ENCODE measurements around the gene BHLHE41.

The BHLHE41 gene

DNA sequence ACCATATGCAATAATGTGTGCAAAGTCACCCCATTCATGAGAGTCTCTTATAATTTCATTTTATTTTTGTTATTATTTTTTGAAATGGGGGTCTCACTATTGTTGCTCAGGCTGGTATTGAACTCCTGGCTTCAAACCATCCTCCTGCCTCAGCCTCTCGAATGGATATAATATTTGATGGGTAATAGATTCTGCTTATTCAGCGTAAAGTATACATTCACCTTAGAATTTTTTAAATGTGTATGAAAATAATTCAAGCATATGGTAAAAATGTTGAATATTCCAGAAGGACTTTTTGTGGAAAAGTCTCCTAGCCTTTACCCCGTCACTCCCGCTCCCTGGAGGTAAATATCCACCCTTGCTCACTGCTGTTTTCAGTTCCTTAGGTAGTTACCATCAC, 47.2 kb upstream of the BHLHE41 start:
- no peak overlapping the region for H3K9ac ChIP-seq (ENCODE audit: low read depth, low read length)
- ATAC-seq (ENCODE audit: insufficient read depth, low read depth) = no peak
- no peak overlapping the region for H2AFZ ChIP-seq (ENCODE audit: low read depth, low read length)
- no peak overlapping the region for H3K27ac ChIP-seq (ENCODE audit: low read length)
- no peaks in the 10 kb centered on the region for H3K36me3 ChIP-seq (ENCODE audit: insufficient read depth, low read length)
- no peak overlapping the region for H3K4me2 ChIP-seq (ENCODE audit: insufficient read depth, low read length)
- peaks cover 19% of the 10 kb centered on the region for H3K27me3 ChIP-seq (ENCODE audit: insufficient read depth, low read length, poor library complexity)
- H3K4me3 ChIP-seq (ENCODE audit: low read depth in 1 of 2, low read length in 2 of 2) = no peak overlapping the region
- no peaks in the 10 kb centered on the region for H3K79me2 ChIP-seq (ENCODE audit: insufficient read depth, low read length)
- H3K4me1 ChIP-seq (ENCODE audit: insufficient read depth, low read length) = no peaks in the 10 kb centered on the region
- TF ChIP-seq EZH2 (IDR thresholded peaks at IDR 0.05; ENCODE audit: borderline replicate concordance, low read depth, low read length, severe bottlenecking) (no peak), CTCF (IDR thresholded peaks at IDR 0.05; ENCODE audit: borderline replicate concordance, extremely low read depth, low read length, poor library complexity, severe bottlenecking) (no peak)
- H3K9me3 ChIP-seq (ENCODE audit: insufficient read depth, low read length, severe bottlenecking) = no peaks in the 10 kb centered on the region
- H4K20me1 ChIP-seq (ENCODE audit: insufficient read depth, low read length) = no peaks in the 10 kb centered on the region
- DNase-seq = no peak

- DNase-seq = no peak
These were observed 39.3 kb upstream of the BHLHE41 start for GRCh38 chr12:26164118-26164517.

GRCh38 chr12:26162905-26163304, 38.1 kb upstream of the BHLHE41 start:
- no peak for TF ChIP-seq CTCF (IDR thresholded peaks at IDR 0.05; ENCODE audit: borderline replicate concordance, extremely low read depth, low read length, poor library complexity, severe bottlenecking)
- TF ChIP-seq EZH2 (IDR thresholded peaks at IDR 0.05; ENCODE audit: borderline replicate concordance, low read depth, low read length, severe bottlenecking) = no peak
- DNase-seq (no peak), ATAC-seq (ENCODE audit: insufficient read depth, low read depth) (no peak)
- no peaks in the 10 kb centered on the region for H3K36me3 ChIP-seq (ENCODE audit: insufficient read depth, low read length)
- H3K9ac ChIP-seq (ENCODE audit: low read depth, low read length) = no peak overlapping the region
- no peak overlapping the region for H3K4me3 ChIP-seq (ENCODE audit: low read depth in 1 of 2, low read length in 2 of 2)
- H3K4me1 ChIP-seq (ENCODE audit: insufficient read depth, low read length) = no peaks in the 10 kb centered on the region; the same call in 1 of the 2 replicates
- H3K9me3 ChIP-seq (ENCODE audit: insufficient read depth, low read length, severe bottlenecking) = no peaks in the 10 kb centered on the region
- H2AFZ ChIP-seq (ENCODE audit: low read depth, low read length) = no peak overlapping the region
- H3K27ac ChIP-seq (ENCODE audit: low read length) = no peak overlapping the region
- no peak overlapping the region for H3K4me2 ChIP-seq (ENCODE audit: insufficient read depth, low read length)
- H4K20me1 ChIP-seq (ENCODE audit: insufficient read depth, low read length) = no peaks in the 10 kb centered on the region
- no peaks in the 10 kb centered on the region for H3K79me2 ChIP-seq (ENCODE audit: insufficient read depth, low read length)
- H3K27me3 ChIP-seq (ENCODE audit: insufficient read depth, low read length, poor library complexity) = peaks cover 33% of the 10 kb centered on the region

More at GRCh38 chr12:26164118-26164517, 39.3 kb upstream of the BHLHE41 start:
- Histone ChIP-seq H3K4me1 (ENCODE audit: insufficient read depth, low read length) (no peaks in the 10 kb centered on the region), H3K9me3 (ENCODE audit: insufficient read depth, low read length, severe bottlenecking) (no peaks in the 10 kb centered on the region), H4K20me1 (ENCODE audit: insufficient read depth, low read length) (no peaks in the 10 kb centered on the region), H3K4me2 (ENCODE audit: insufficient read depth, low read length) (no peak overlapping the region), H3K4me3 (ENCODE audit: low read depth in 1 of 2, low read length in 2 of 2) (no peak overlapping the region), H3K9ac (ENCODE audit: low read depth, low read length) (no peak overlapping the region), H3K79me2 (ENCODE audit: insufficient read depth, low read length) (no peaks in the 10 kb centered on the region), H3K36me3 (ENCODE audit: insufficient read depth, low read length) (no peaks in the 10 kb centered on the region), H3K27ac (ENCODE audit: low read length) (no peak overlapping the region), H2AFZ (ENCODE audit: low read depth, low read length) (no peak overlapping the region), H3K27me3 (ENCODE audit: insufficient read depth, low read length, poor library complexity) (peaks cover 30% of the 10 kb centered on the region)
- ATAC-seq (ENCODE audit: insufficient read depth, low read depth) = no peak
- no peak for TF ChIP-seq CTCF (IDR thresholded peaks at IDR 0.05; ENCODE audit: borderline replicate concordance, extremely low read depth, low read length, poor library complexity, severe bottlenecking)
- TF ChIP-seq EZH2 (IDR thresholded peaks at IDR 0.05; ENCODE audit: borderline replicate concordance, low read depth, low read length, severe bottlenecking) = no peak

DNA sequence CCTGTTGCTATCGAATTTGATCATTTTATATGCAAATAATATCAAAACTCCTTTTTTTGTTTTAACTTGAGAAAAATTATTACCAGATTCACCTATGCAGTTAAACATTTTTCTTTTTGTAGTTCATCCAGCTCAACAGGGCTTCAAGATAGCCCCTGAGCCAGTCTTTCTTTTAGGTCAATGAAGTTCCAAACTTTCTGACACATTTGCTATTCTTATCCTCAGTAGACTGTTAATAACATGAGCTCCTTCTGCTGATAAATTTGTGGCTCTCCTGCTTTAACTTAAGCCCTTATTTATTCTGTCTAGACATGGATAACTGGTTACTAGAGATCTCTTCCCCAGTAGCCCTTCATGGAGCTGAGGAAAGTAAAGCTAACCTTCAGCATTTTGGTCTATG, 37.3 kb upstream of the BHLHE41 start:
- H4K20me1 ChIP-seq (ENCODE audit: insufficient read depth, low read length) = no peaks in the 10 kb centered on the region
- H3K9me3 ChIP-seq (ENCODE audit: insufficient read depth, low read length, severe bottlenecking) = no peaks in the 10 kb centered on the region
- H3K36me3 ChIP-seq (ENCODE audit: insufficient read depth, low read length) = no peaks in the 10 kb centered on the region
- H3K4me1 ChIP-seq (ENCODE audit: insufficient read depth, low read length) = no peaks in the 10 kb centered on the region; the same call in 1 of the 2 replicates
- no peak overlapping the region for H3K9ac ChIP-seq (ENCODE audit: low read depth, low read length)
- no peak for DNase-seq
- H2AFZ ChIP-seq (ENCODE audit: low read depth, low read length) = no peak overlapping the region
- H3K79me2 ChIP-seq (ENCODE audit: insufficient read depth, low read length) = no peaks in the 10 kb centered on the region
- no peak for ATAC-seq (ENCODE audit: insufficient read depth, low read depth)
- TF ChIP-seq EZH2 (IDR thresholded peaks at IDR 0.05; ENCODE audit: borderline replicate concordance, low read depth, low read length, severe bottlenecking) = no peak
- no peak for TF ChIP-seq CTCF (IDR thresholded peaks at IDR 0.05; ENCODE audit: borderline replicate concordance, extremely low read depth, low read length, poor library complexity, severe bottlenecking)
- no peak overlapping the region for H3K4me2 ChIP-seq (ENCODE audit: insufficient read depth, low read length)
- H3K4me3 ChIP-seq (ENCODE audit: low read depth in 1 of 2, low read length in 2 of 2) = no peak overlapping the region
- no peak overlapping the region for H3K27ac ChIP-seq (ENCODE audit: low read length)
- H3K27me3 ChIP-seq (ENCODE audit: insufficient read depth, low read length, poor library complexity) = peaks cover 33% of the 10 kb centered on the region
